ACC112 (cell line): ENCODE data around the gene NIT2.
"Not testable (repeated sequence)": the region's sequence is repeated elsewhere in the genome, so short reads cannot be mapped to it uniquely, and the experiment has no call there.

Source experiments
- H2AFZ ChIP-seq: fragments of 200-600 bp; sonication (generic); one replicate; pipeline ENCODE4 v1.6.0; 2017; ENCODE audit warnings: antibody characterized with exemption, low read length; ENCODE audit not compliant: unreplicated experiment
- H3K27ac ChIP-seq: fragments of 200-600 bp; sonication (generic); 2 replicates; pipeline ENCODE4 v1.5.1; 2014; ENCODE audit warnings: low read depth, mild to moderate bottlenecking, antibody characterized with exemption, low read length, moderate library complexity
- H3K27me3 ChIP-seq: fragments of 200-600 bp; sonication (generic); 2 replicates; pipeline ENCODE4 v1.6.1; 2014; ENCODE audit warnings: mild to moderate bottlenecking, antibody characterized with exemption, low read length, moderate library complexity, mixed read lengths; ENCODE audit not compliant: insufficient read depth
- H3K36me3 ChIP-seq: fragments of 200-600 bp; sonication (generic); 2 replicates; pipeline ENCODE4 v1.6.1; 2016; ENCODE audit warnings: mild to moderate bottlenecking, antibody characterized with exemption, low read length, moderate library complexity, mixed read lengths; ENCODE audit not compliant: insufficient read depth
- H3K4me1 ChIP-seq: fragments of 200-600 bp; sonication (generic); one replicate; pipeline ENCODE4 v1.6.1; 2016; ENCODE audit warnings: low read length, mixed read lengths; ENCODE audit not compliant: insufficient read depth, unreplicated experiment, control insufficient read depth
- H3K4me3 ChIP-seq: fragments of 200-600 bp; sonication (generic); 2 replicates; pipeline ENCODE4 v1.5.1; 2014; ENCODE audit warnings: mild to moderate bottlenecking, low read depth, low read length
- H3K79me2 ChIP-seq: fragments of 200-600 bp; sonication (generic); one replicate; pipeline ENCODE4 v1.6.0; 2016; ENCODE audit warnings: low read length; ENCODE audit not compliant: control insufficient read depth, unreplicated experiment, insufficient read depth

NIT2 gene

DNA sequence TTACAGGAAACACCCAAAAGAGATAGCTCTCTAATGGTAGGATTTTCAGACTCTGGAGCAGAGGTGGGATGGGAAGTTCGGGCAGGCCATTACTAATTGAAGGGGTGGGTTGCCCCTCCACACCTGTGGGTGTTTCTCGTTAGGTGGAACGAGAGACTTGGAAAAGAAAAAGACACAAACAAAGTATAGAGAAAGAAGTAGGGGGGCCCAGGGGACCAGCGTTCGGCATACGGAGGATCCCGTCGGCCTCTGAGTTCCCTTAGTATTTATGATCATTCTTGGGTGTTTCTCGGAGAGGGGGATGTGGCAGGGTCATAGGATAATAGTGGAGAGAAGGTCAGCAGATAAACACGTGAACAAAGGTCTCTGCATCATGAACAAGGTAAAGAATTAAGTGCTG lies 1.7 kb downstream of the NIT2 start:
- H3K4me1 ChIP-seq = peaks cover 13% of the 10 kb centered on the region
- H3K36me3 ChIP-seq = peaks cover 26% of the 10 kb centered on the region
- H3K27me3 ChIP-seq, H3K27ac ChIP-seq, H2AFZ ChIP-seq: not testable (repeated sequence)
- H3K79me2 ChIP-seq = peaks cover 19% of the 10 kb centered on the region
- H3K4me3 ChIP-seq = peak overlapping the region; percentile 86; the same call in 1 of the 2 replicates

DNA sequence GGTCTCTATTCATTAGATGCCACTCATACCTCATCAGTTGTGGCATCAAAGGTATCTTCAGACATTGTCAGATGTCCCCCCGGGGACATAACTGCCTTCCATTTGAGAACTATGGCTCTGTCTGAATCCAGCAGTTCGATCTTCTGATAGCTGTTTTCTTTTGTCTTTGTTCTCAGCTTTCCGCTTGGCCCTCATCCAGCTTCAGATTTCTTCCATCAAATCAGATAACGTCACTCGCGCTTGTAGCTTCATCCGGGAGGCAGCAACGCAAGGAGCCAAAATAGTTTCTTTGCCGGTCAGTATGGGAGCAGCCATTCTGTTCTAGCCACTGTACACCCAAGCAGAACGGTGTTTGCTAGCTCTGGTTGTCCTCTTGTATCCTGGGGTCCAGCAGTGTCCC lies 4.4 kb downstream of the NIT2 start:
- Histone ChIP-seq H3K27ac (no peak overlapping the region), H3K4me3 (no peak overlapping the region), H2AFZ (no peak overlapping the region), H3K79me2 (peaks cover 19% of the 10 kb centered on the region), H3K27me3 (no peaks in the 10 kb centered on the region), H3K4me1 (peaks cover 12% of the 10 kb centered on the region), H3K36me3 (peaks cover 48% of the 10 kb centered on the region)

DNA sequence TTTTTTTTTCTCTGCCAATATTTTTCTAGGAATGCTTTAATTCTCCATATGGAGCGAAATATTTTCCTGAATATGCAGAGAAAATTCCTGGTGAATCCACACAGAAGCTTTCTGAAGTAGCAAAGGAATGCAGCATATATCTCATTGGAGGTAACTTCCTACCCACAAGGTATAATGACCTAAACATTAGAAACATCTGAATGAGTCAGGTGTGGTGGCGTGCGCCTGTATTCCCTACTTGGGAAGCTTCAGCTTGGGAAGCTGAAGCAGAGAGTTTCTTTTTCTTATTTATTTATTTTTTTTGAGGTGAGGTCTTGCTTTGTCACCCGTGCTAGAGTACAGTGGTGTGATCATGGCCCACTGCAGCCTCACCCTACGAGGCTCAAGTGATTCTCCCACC lies 5.2 kb downstream of the NIT2 start:
- Histone ChIP-seq H3K27me3 (no peaks in the 10 kb centered on the region), H2AFZ (no peak overlapping the region), H3K27ac (no peak overlapping the region), H3K36me3 (peaks cover 54% of the 10 kb centered on the region), H3K4me3 (no peak overlapping the region), H3K4me1 (peaks cover 8% of the 10 kb centered on the region), H3K79me2 (peaks cover 16% of the 10 kb centered on the region)

GRCh38 chr3:100340527-100340926 lies 6.0 kb downstream of the NIT2 start:
- Histone ChIP-seq H3K36me3 (peaks cover 56% of the 10 kb centered on the region), H3K4me1 (peaks cover 5% of the 10 kb centered on the region)

GRCh38 chr3:100348727-100349126 lies 14.2 kb downstream of the NIT2 start:
- no peak overlapping the region for H3K27ac ChIP-seq
- H3K4me3 ChIP-seq = no peak overlapping the region
- H3K79me2 ChIP-seq = no peaks in the 10 kb centered on the region
- H3K36me3 ChIP-seq = peaks cover 65% of the 10 kb centered on the region
- no peaks in the 10 kb centered on the region for H3K4me1 ChIP-seq
- H2AFZ ChIP-seq = no peak overlapping the region
- no peaks in the 10 kb centered on the region for H3K27me3 ChIP-seq

More at GRCh38 chr3:100340527-100340926, 6.0 kb downstream of the NIT2 start:
- Histone ChIP-seq H3K27ac (no peak overlapping the region), H3K27me3 (no peaks in the 10 kb centered on the region), H3K4me3 (no peak overlapping the region), H3K79me2 (peaks cover 9% of the 10 kb centered on the region), H2AFZ (no peak overlapping the region)

DNA sequence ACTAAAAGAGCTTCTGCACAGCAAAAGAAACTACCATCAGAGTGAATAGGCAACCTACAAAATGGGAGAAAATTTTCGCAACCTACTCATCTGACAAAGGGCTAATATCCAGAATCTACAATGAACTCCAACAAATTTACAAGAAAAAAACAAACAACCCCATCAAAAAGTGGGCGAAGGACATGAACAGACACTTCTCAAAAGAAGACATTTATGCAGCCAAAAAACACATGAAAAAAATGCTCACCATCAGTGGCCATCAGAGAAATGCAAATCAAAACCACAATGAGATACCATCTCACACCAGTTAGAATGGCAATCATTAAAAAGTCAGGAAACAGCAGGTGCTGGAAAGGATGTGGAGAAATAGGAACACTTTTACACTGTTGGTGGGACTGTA lies 17.2 kb downstream of the NIT2 start:
- H3K36me3 ChIP-seq = peaks cover 57% of the 10 kb centered on the region
- H3K4me3 ChIP-seq, H3K27me3 ChIP-seq, H2AFZ ChIP-seq, H3K4me1 ChIP-seq, H3K27ac ChIP-seq, H3K79me2 ChIP-seq: not testable (repeated sequence)

GRCh38 chr3:100352296-100353231 lies 18.0 kb downstream of the NIT2 start:
- no peak overlapping the region for H3K27ac ChIP-seq
- H3K4me3 ChIP-seq = no peak overlapping the region
- no peaks in the 10 kb centered on the region for H3K4me1 ChIP-seq
- H3K36me3 ChIP-seq = peaks cover 53% of the 10 kb centered on the region
- H2AFZ ChIP-seq = no peak overlapping the region
- no peaks in the 10 kb centered on the region for H3K27me3 ChIP-seq
- no peaks in the 10 kb centered on the region for H3K79me2 ChIP-seq

GRCh38 chr3:100354850-100355249 lies 20.3 kb downstream of the NIT2 start:
- Histone ChIP-seq H3K27ac (no peak overlapping the region), H2AFZ (no peak overlapping the region), H3K4me1 (no peaks in the 10 kb centered on the region), H3K36me3 (peaks cover 38% of the 10 kb centered on the region), H3K79me2 (no peaks in the 10 kb centered on the region), H3K27me3 (no peaks in the 10 kb centered on the region), H3K4me3 (no peak overlapping the region)

DNA sequence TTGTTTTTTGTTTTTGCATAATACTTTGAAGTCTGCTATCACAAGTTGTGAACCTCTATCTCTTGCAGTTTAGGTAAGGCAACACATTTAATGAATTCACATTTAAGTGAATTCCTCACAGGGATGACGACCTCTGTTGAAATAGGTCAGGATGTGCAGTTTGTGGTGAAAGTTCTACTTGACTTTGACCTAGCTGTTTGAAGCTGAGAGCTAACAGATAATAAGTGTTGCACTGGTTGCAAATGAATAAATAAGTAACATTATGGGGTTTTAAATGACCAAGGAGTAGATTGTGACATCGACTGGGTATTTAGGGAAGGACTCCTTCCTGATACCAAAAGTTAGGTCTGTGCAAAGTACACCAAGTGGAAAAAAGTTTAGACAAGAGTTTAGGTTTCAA lies 23.9 kb downstream of the NIT2 start:
- Histone ChIP-seq H3K27me3 (no peaks in the 10 kb centered on the region), H3K4me3 (no peak overlapping the region), H3K4me1 (no peaks in the 10 kb centered on the region), H2AFZ (no peak overlapping the region), H3K27ac (no peak overlapping the region), H3K79me2 (no peaks in the 10 kb centered on the region), H3K36me3 (peaks cover 43% of the 10 kb centered on the region)

- Histone ChIP-seq H3K4me3 (no peak overlapping the region), H3K79me2 (no peaks in the 10 kb centered on the region), H3K27ac (no peak overlapping the region), H3K4me1 (no peaks in the 10 kb centered on the region), H3K27me3 (no peaks in the 10 kb centered on the region), H3K36me3 (peaks cover 46% of the 10 kb centered on the region), H2AFZ (no peak overlapping the region)
Observed at GRCh38 chr3:100359035-100359434, 24.5 kb downstream of the NIT2 start.
